Kidney (tissue), 14 donors: ENCODE results near the gene IPO4. TPM values are rescaled to one million over a fixed set of nuclear protein-coding genes. Genes with fewer than 3 reads are reported as not detected.

Experiments
- DNase-seq, 5 donors: peaks; one replicate each; pipeline ENCODE4 v3.0.0-alpha.2; 2013 to 2020
- FAIRE-seq: peaks from 2 replicates; lab custom pipeline; 2012; peaks lifted over from hg19 to GRCh38; lab: Jason Lieb, UNC
- H3K27ac ChIP-seq, 2 donors: one replicate each; pipeline ENCODE4 v1.7.0; 2013; ENCODE audit warnings: low read depth in 2 of 2, low read length in 2 of 2, inconsistent platforms in 1 of 2
- H3K27me3 ChIP-seq: one replicate; pipeline ENCODE4 v1.7.1; 2013; ENCODE audit warnings: low read length, inconsistent platforms; ENCODE audit not compliant: control insufficient read depth, insufficient read depth
- H3K36me3 ChIP-seq, 3 donors: one replicate each; pipeline versions ENCODE4 v1.7.0 to v1.7.1; 2013; ENCODE audit warnings: low read length in 3 of 3, control low read depth in 1 of 3, inconsistent platforms in 1 of 3; ENCODE audit not compliant: insufficient read depth in 3 of 3, control insufficient read depth in 2 of 3
- H3K4me1 ChIP-seq, 3 donors: one replicate each; pipeline versions ENCODE4 v1.7.0 to v1.7.1; 2013; ENCODE audit warnings: low read length in 3 of 3, inconsistent platforms in 1 of 3, low read depth in 1 of 3; ENCODE audit not compliant: control insufficient read depth in 2 of 3, insufficient read depth in 2 of 3
- H3K4me3 ChIP-seq, 3 donors: one replicate each; pipeline versions ENCODE4 v1.7.0 to v1.8.1; 2013; ENCODE audit warnings: low read length in 3 of 3, control low read depth in 1 of 3, inconsistent platforms in 1 of 3
- H3K9ac ChIP-seq, 3 donors: one replicate each; pipeline versions ENCODE4 v1.7.0 to v1.7.1; 2013; ENCODE audit warnings: low read length in 3 of 3, control low read depth in 1 of 3, inconsistent platforms in 1 of 3
- H3K9me3 ChIP-seq, 3 donors: one replicate each; pipeline versions ENCODE4 v1.7.0 to v1.7.1; 2013; ENCODE audit warnings: low read length in 3 of 3, control low read depth in 1 of 3, inconsistent platforms in 1 of 3; ENCODE audit not compliant: control insufficient read depth in 2 of 3, insufficient read depth in 1 of 3
- intact Hi-C: fragments of 100-400 bp; cut with DNase I; formaldehyde crosslinking; loops from one replicate; pipeline ENCODE4 v1.11.1; 2022
- polyA plus RNA-seq: library from polyadenylated mRNA; stranded (reverse); fragments of 350-450 nt; fragmentation: Illumina TruSeq; extraction: RNeasy Lipid Tissue Mini Kit (QIAGEN cat#74804); gene quantifications from one replicate; pipeline ENCODE4 v1.2.3, GENCODE V29; 2014; ENCODE audit warnings: low read depth, low replicate concordance; ENCODE audit not compliant: insufficient read depth
- total RNA-seq: library from RNA; stranded (reverse); fragmentation: NEBNext Ultra II Directional; extraction: Animal tissue kit (Norgen Biotek cat#: 25700); gene quantifications from one replicate; pipeline ENCODE4 v1.2.1, GENCODE V29; 2021
- TF ChIP-seq, protein P1 (sequence below): IDR thresholded peaks from 3 replicates; pipeline ENCODE4 v1.5.1; 2012; ENCODE audit warnings: mild to moderate bottlenecking, moderate library complexity, borderline replicate concordance; ENCODE audit not compliant: insufficient read depth; ENCODE audit errors: extremely low read depth
- donor health status: control.
- donor health status: control.
- donor health status: control.
- donor health status: control.
- donor health status: control.
- donor health status: DM: yes; HTN: yes; CAD: no.
- donor health status: Normal renal cell carcinoma (clear cell type).

The IPO4 gene
- total and polyA plus RNA-seq, 2 donors from 2014 or later = 22.2 to 49.5 TPM

DNA sequence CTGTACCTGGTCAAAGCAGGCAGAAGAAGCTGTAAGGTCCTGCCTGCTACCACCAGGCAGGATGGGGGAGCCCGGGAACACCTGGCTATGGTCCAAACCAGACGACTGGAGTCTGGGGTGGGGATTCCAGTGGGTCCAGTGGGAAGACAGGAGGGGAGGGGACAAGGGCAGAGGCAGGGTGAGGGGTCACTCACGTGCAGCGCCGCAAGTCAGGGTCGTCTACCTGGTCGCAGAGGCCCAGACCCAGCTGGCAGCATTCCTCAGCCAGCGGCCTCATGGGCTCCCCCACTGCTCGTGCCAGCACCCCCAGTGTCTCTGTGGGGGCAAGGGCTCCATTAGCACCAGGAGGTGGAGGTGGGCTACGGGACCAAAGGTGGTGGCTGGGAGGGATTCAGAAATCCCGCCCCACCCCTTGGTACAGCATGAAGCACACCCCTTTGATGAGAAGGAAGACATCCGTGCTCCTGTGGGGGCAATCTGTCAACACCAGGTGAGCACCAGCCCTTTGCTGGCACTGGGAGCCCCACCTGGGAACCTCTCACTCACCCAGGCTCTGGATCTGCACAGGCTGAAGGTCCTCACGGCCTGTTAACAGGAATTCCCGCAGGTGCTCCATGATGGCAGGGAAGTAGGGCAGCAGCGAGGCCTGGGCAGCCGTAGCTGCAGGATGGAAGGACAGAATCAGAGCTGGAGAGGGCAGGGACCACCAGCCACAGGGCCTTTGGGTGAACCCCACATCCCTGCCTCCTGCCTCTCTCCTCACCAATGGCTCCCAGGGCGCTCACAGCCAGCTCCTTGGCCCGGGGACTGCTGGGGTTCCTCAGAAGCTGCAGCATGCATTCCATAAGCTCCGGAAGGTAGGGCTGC lies 4.3 kb downstream of the IPO4 start:
- H3K4me1 ChIP-seq = peaks cover 0 to 23% (median 22%) of the 10 kb centered on the region in 3 donors
- no peak for DNase-seq
- H3K27ac ChIP-seq = no peak overlapping the region
- H3K36me3 ChIP-seq = peaks cover 0 to 40% (median 27%) of the 10 kb centered on the region in 3 donors
- no peaks in the 10 kb centered on the region for H3K27me3 ChIP-seq
- H3K4me3 ChIP-seq = no peak overlapping the region
- intact Hi-C loops = no loop called here
- H3K9ac ChIP-seq = no peak overlapping the region
- FAIRE-seq = no peak
- H3K9me3 ChIP-seq = no peaks in the 10 kb centered on the region
- TF ChIP-seq, protein P1, sequence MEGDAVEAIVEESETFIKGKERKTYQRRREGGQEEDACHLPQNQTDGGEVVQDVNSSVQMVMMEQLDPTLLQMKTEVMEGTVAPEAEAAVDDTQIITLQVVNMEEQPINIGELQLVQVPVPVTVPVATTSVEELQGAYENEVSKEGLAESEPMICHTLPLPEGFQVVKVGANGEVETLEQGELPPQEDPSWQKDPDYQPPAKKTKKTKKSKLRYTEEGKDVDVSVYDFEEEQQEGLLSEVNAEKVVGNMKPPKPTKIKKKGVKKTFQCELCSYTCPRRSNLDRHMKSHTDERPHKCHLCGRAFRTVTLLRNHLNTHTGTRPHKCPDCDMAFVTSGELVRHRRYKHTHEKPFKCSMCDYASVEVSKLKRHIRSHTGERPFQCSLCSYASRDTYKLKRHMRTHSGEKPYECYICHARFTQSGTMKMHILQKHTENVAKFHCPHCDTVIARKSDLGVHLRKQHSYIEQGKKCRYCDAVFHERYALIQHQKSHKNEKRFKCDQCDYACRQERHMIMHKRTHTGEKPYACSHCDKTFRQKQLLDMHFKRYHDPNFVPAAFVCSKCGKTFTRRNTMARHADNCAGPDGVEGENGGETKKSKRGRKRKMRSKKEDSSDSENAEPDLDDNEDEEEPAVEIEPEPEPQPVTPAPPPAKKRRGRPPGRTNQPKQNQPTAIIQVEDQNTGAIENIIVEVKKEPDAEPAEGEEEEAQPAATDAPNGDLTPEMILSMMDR = no peak

DNA sequence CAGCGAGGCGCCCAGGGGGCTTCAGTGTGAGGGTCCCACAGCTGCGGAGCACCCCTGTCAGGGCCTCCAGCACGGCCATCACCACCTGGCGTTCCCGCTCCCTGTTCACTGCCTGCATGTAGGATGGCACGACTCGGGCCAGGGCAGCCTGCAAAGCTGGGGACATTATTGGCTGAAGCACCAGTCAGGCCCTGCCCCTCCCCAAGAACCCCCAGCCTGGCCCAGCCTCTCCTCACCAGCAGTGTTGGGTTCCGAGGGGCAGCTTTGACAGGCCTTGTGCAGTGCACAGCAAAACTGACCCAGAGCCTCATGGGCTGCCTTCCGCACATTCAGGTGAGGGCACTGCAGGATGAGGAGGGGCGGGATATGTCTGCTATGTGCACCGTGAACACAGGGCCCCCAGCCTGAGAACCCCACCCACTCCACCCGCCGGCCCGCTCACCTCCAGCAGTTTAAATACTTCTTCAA lies 5.6 kb downstream of the IPO4 start:
- no peaks in the 10 kb centered on the region for H3K9me3 ChIP-seq
- FAIRE-seq (no peak), DNase-seq (no peak)
- no peak overlapping the region for H3K27ac ChIP-seq
- H3K4me1 ChIP-seq = peaks cover 0 to 26% (median 22%) of the 10 kb centered on the region in 3 donors
- intact Hi-C loops = no loop called here
- H3K36me3 ChIP-seq = peaks cover 0 to 45% (median 27%) of the 10 kb centered on the region in 3 donors
- H3K4me3 ChIP-seq = no peak overlapping the region
- no peak overlapping the region for H3K9ac ChIP-seq
- TF ChIP-seq, protein P1 = no peak
- H3K27me3 ChIP-seq = no peaks in the 10 kb centered on the region

DNA sequence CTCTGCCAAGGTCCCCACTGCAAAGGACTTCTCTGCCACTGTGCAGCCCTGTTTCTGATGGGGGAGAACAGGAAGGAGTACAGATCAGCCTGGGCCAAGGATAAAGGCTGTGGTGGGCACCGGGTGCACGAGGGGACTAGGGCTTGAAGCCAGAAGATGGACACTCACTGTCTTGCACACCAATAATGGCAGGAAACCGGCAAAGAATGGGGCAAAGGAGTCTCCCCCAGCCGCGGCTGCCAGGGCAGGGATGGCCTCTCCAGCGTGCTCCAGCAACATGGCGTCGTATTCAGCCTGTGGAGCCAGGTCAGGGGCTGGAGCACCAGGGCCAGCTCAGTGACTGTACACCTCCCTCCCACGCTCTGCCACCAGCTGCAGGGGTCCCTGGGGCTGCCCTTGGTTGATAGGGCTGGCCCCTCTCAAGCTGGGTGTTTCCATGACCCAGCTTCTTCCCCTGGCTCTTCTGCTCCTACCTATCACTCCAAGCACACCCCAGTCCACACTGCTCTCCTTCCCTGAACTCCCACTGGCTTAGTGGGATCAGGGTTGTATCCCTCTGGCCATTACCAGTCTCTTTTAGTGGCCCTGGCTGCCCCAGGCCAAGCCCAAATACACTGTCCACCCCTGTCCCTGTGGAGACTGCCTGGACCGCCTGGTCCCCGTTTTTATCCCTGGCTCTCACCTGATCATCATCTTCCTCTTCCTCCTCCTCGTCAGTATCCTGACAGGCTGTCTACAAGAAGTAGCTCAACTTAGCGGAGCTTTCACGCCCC lies 6.3 kb downstream of the IPO4 start:
- H3K4me1 ChIP-seq = peaks cover 0 to 18% (median 15%) of the 10 kb centered on the region in 3 donors
- no peak for FAIRE-seq
- DNase-seq = peak in 1 of 5 donors; percentile 64
- peaks cover 0 to 45% (median 27%) of the 10 kb centered on the region in 3 donors for H3K36me3 ChIP-seq
- intact Hi-C loops = no loop called here
- H3K27ac ChIP-seq = no peak overlapping the region
- H3K9ac ChIP-seq = no peak overlapping the region
- no peaks in the 10 kb centered on the region for H3K9me3 ChIP-seq
- no peak overlapping the region for H3K4me3 ChIP-seq
- TF ChIP-seq, protein P1 = no peak
- H3K27me3 ChIP-seq = no peaks in the 10 kb centered on the region
